IMR-90 (cell line): Measurements from ENCODE around the gene ESRRG. TPM values are rescaled to one million over a fixed set of nuclear protein-coding genes. Genes with fewer than 3 reads are reported as not detected.

Experiments
- ATAC-seq: fragments of 200-7000 bp; cut with Tn5 transposase; 2 replicates; pipeline ENCODE4 v1.9.1; 2020; ENCODE audit warnings: low read depth, mild to moderate bottlenecking, moderate library complexity
- BruUV-seq: library from RNA; stranded (reverse); fragments of 400-500 nt; replicated peaks from 2 replicates; lab custom pipeline; 2021; lab: Mats Ljungman, UMichigan
- CTCF ChIA-PET: fragments of 300-600 bp; formaldehyde crosslinking; extraction: SDS; loops from one replicate; lab custom pipeline; 2021; ENCODE audit warnings: antibody characterized with exemption; lab: Yijun Ruan, JAX
- POLR2A ChIA-PET: fragments of 300-600 bp; sonication (Branson Sonifier 250); formaldehyde crosslinking; loops from one replicate; lab custom pipeline; 2022; ENCODE audit warnings: antibody characterized with exemption; ENCODE audit not compliant: unreplicated experiment; lab: Charles Lee
- DNase-seq: peaks from one replicate; pipeline ENCODE4 v3.0.0; 2013
- H2AFZ ChIP-seq: replicated peaks from 2 replicates; pipeline ENCODE3; 2013; ENCODE audit warnings: low read length, mild to moderate bottlenecking; ENCODE audit not compliant: poor library complexity
- H2AK5ac ChIP-seq: 2 replicates; pipeline ENCODE4 v1.6.1; 2013; ENCODE audit warnings: low read depth, low read length, inconsistent platforms
- H2AK9ac ChIP-seq: replicated peaks from 2 replicates; pipeline ENCODE3; 2013; ENCODE audit warnings: mild to moderate bottlenecking, low read depth, low read length, moderate library complexity; ENCODE audit not compliant: poor library complexity
- H2BK120ac ChIP-seq: 2 replicates; pipeline ENCODE4 v1.6.1; 2013; ENCODE audit warnings: low read depth, low read length, inconsistent platforms
- H2BK15ac ChIP-seq: 3 replicates; pipeline ENCODE4 v1.6.1; 2013; ENCODE audit warnings: low read depth, low read length, inconsistent platforms
- H2BK20ac ChIP-seq: 2 replicates; pipeline ENCODE4 v1.6.1; 2013; ENCODE audit warnings: low read depth, mild to moderate bottlenecking, inconsistent platforms, low read length, moderate library complexity
- H2BK5ac ChIP-seq: 2 replicates; pipeline ENCODE4 v1.6.1; 2013; ENCODE audit warnings: mild to moderate bottlenecking, low read depth, low read length, inconsistent platforms; ENCODE audit not compliant: poor library complexity, severe bottlenecking
- H3K14ac ChIP-seq: replicated peaks from 2 replicates; pipeline ENCODE4 v1.6.1; 2013; ENCODE audit warnings: low read depth, low read length, inconsistent platforms
- H3K18ac ChIP-seq: 2 replicates; pipeline ENCODE4 v1.6.1; 2013; ENCODE audit warnings: low read depth, low read length, control low read depth
- H3K23ac ChIP-seq: 2 replicates; pipeline ENCODE4 v1.6.1; 2013; ENCODE audit warnings: low read depth, low read length, inconsistent platforms
- H3K27ac ChIP-seq: 2 replicates; pipeline ENCODE4 v1.5.1; 2013; ENCODE audit warnings: mild to moderate bottlenecking, control low read depth, low read length; ENCODE audit not compliant: insufficient read depth
- H3K27me3 ChIP-seq: 2 replicates; pipeline ENCODE4 v1.6.1; 2013; ENCODE audit warnings: low read length; ENCODE audit not compliant: control insufficient read depth, insufficient read depth
- H3K36me3 ChIP-seq: 2 replicates; pipeline ENCODE4 v1.6.1; 2013; ENCODE audit warnings: low read length, mixed read lengths; ENCODE audit not compliant: control insufficient read depth, insufficient read depth
- H3K4ac ChIP-seq: 2 replicates; pipeline ENCODE4 v1.6.1; 2013; ENCODE audit warnings: low read depth, low read length, inconsistent platforms
- H3K4me1 ChIP-seq: 2 replicates; pipeline ENCODE4 v1.6.1; 2013; ENCODE audit warnings: low read length, mixed read lengths; ENCODE audit not compliant: control insufficient read depth, insufficient read depth
- H3K4me2 ChIP-seq: 2 replicates; pipeline ENCODE4 v1.6.1; 2013; ENCODE audit warnings: low read depth, mild to moderate bottlenecking, control low read depth, low read length, moderate library complexity
- H3K4me3 ChIP-seq: 2 replicates; pipeline ENCODE4 v1.5.1; 2013; ENCODE audit warnings: low read depth, mild to moderate bottlenecking, control low read depth, low read length, moderate library complexity; ENCODE audit not compliant: insufficient read depth
- H3K56ac ChIP-seq: 2 replicates; pipeline ENCODE4 v1.6.1; 2013; ENCODE audit warnings: low read length, inconsistent platforms; ENCODE audit not compliant: insufficient read depth; ENCODE audit errors: extremely low read depth
- H3K79me1 ChIP-seq, 2 experiments: 2 replicates each; pipeline ENCODE4 v1.6.1; 2013; ENCODE audit warnings: low read length in 2 of 2, inconsistent platforms in 1 of 2, low read depth in 1 of 2
- H3K9ac ChIP-seq: 2 replicates; pipeline ENCODE4 v1.6.1; 2013; ENCODE audit warnings: low read depth, low read length, control low read depth
- H3K9me1 ChIP-seq: 2 replicates; pipeline ENCODE4 v1.6.1; 2013; ENCODE audit warnings: low read length, inconsistent platforms; ENCODE audit not compliant: insufficient read depth
- H3K9me3 ChIP-seq: 2 replicates; pipeline ENCODE4 v1.6.1; 2013; ENCODE audit warnings: low read length; ENCODE audit not compliant: control insufficient read depth, insufficient read depth
- H4K20me1 ChIP-seq: 2 replicates; pipeline ENCODE4 v1.6.1; 2013; ENCODE audit warnings: low read length, inconsistent platforms; ENCODE audit not compliant: insufficient read depth
- H4K5ac ChIP-seq: 2 replicates; pipeline ENCODE4 v1.6.1; 2013; ENCODE audit warnings: mild to moderate bottlenecking, low read depth, low read length, control low read depth
- H4K8ac ChIP-seq, 2 experiments: 2 replicates each; pipeline ENCODE4 v1.6.1; 2013; ENCODE audit warnings: low read depth in 2 of 2, low read length in 2 of 2, control low read depth in 1 of 2, inconsistent platforms in 1 of 2
- H4K91ac ChIP-seq: 2 replicates; pipeline ENCODE4 v1.6.1; 2013; ENCODE audit warnings: low read depth, low read length, inconsistent platforms; ENCODE audit not compliant: insufficient read depth
- BHLHE40 ChIP-seq: fragments of 150-350 bp; IDR thresholded peaks from 2 replicates; pipeline ENCODE4 v1.6.1; 2016; ENCODE audit warnings: mild to moderate bottlenecking, low read depth, low read length
- CEBPB ChIP-seq: IDR thresholded peaks from 2 replicates; pipeline ENCODE4 v1.6.1; 2012; ENCODE audit warnings: low read depth, low read length, improper control_type of control experiment
- CHD1 ChIP-seq: IDR thresholded peaks from 2 replicates; pipeline ENCODE4 v1.6.1; 2012; ENCODE audit warnings: low read depth, low read length, improper control_type of control experiment
- FOS ChIP-seq: fragments of 150-350 bp; IDR thresholded peaks from 2 replicates; pipeline ENCODE4 v1.6.1; 2016; ENCODE audit warnings: low read depth, low read length
- MAFK ChIP-seq: IDR thresholded peaks from 2 replicates; pipeline ENCODE4 v1.6.1; 2012; ENCODE audit warnings: low read depth, low read length, improper control_type of control experiment
- MAZ ChIP-seq: IDR thresholded peaks from 2 replicates; pipeline ENCODE4 v1.6.1; 2012; ENCODE audit warnings: low read depth, mild to moderate bottlenecking, low read length, improper control_type of control experiment, moderate library complexity, borderline replicate concordance
- MXI1 ChIP-seq: IDR thresholded peaks from 2 replicates; pipeline ENCODE4 v1.6.1; 2012; ENCODE audit warnings: low read depth, mild to moderate bottlenecking, low read length, moderate library complexity, borderline replicate concordance
- NFE2L2 ChIP-seq: fragments of 150-350 bp; IDR thresholded peaks from 2 replicates; pipeline ENCODE4 v1.6.1; 2016; ENCODE audit warnings: low read depth, mild to moderate bottlenecking, low read length
- POLR2A ChIP-seq: IDR thresholded peaks from 2 replicates; pipeline ENCODE4 v1.6.1; 2012; ENCODE audit warnings: mild to moderate bottlenecking, low read depth, low read length
- RAD21 ChIP-seq: IDR thresholded peaks from 2 replicates; pipeline ENCODE4 v1.6.1; 2012; ENCODE audit warnings: low read length, improper control_type of control experiment
- RCOR1 ChIP-seq: IDR thresholded peaks from 2 replicates; pipeline ENCODE4 v1.6.1; 2012; ENCODE audit warnings: mild to moderate bottlenecking, low read length, improper control_type of control experiment; ENCODE audit not compliant: insufficient replicate concordance
- RFX5 ChIP-seq: IDR thresholded peaks from 2 replicates; pipeline ENCODE4 v1.8.0; 2012; ENCODE audit warnings: low read depth, mild to moderate bottlenecking, low read length, moderate library complexity
- SMC3 ChIP-seq: fragments of 150-350 bp; IDR thresholded peaks from 2 replicates; pipeline ENCODE4 v1.6.1; 2016; ENCODE audit warnings: low read depth, mild to moderate bottlenecking, antibody characterized with exemption, low read length, moderate library complexity
- WGBS, 2 experiments: methylation state at CpG; one replicate each; pipeline versions ENCODE4 v1.1.5 to v1.1.7; 2013; ENCODE audit warnings: missing lambda C conversion rate in 2 of 2; ENCODE audit not compliant: insufficient read length in 1 of 2; ENCODE audit errors: extremely low coverage in 2 of 2; 5-methylcytosine and 5-hydroxymethylcytosine counted together
- dilution Hi-C: fragments of 300-500 bp; cut with HindIII; formaldehyde crosslinking; loops from one replicate; pipeline ENCODE4 v1.14.3; 2018; ENCODE audit warnings: low sequenced_read_pairs; ENCODE audit not compliant: unreplicated experiment
- in situ Hi-C: fragments of 300-500 bp; cut with MboI; formaldehyde crosslinking; loops from 3 replicates; pipeline ENCODE4 v1.14.3; 2019; ENCODE audit warnings: low sequenced_read_pairs, inconsistent platforms, mixed read lengths
- intact Hi-C: fragments of 100-400 bp; cut with micrococcal nuclease; formaldehyde crosslinking; loops from 2 replicates; pipeline ENCODE4 v1.10.0; 2022
- polyA plus RNA-seq, 3 experiments: library from polyadenylated mRNA; depleted of rRNA; stranded (reverse); fragments of >200 nt; gene quantifications; 2 replicates each; pipeline ENCODE4 v1.2.3, GENCODE V29; 2012; ENCODE audit warnings: low replicate concordance in 1 of 3
- total RNA-seq: library from RNA; depleted of rRNA; stranded (reverse); fragments of >200 nt; gene quantifications from 2 replicates; pipeline ENCODE4 v1.2.3, GENCODE V29; 2012
- TF ChIP-seq, protein P1 (sequence below): fragments of 150-350 bp; IDR thresholded peaks from 2 replicates; pipeline ENCODE4 v1.6.1; 2017; ENCODE audit warnings: mild to moderate bottlenecking, antibody characterized with exemption, low read length, low read depth
- TF ChIP-seq, protein P2 (sequence below): conservative IDR thresholded peaks from 2 replicates; pipeline ENCODE4 v1.5.1; 2012; ENCODE audit warnings: mild to moderate bottlenecking, low read depth, low read length, improper control_type of control experiment

The ESRRG gene
- total and polyA plus RNA-seq, 2 of the 4 experiments (the other 2 are of a cell fraction): 0.17 to 0.54 TPM

DNA sequence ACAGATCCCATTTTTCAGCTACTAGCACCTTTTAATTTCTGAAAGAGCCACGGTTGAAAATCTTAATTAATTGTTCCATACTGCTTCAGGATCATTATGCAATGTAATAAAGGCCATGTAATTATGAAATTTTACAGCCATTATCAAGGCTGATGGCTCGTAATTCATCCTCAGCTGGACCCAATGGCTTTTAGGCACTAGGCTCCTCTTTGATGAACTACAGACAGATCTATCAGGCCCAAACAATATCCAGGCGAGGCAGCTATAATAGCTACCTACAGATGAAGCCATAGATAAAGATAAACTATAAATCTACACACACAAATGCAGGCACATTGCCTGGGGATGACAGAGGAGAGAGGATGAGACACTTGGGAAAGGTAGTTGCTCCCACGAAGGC is 189.5 kb downstream of the ESRRG start:
- dilution Hi-C loops: no loop called here
- H3K9ac ChIP-seq: no peak overlapping the region
- TF ChIP-seq FOS: no peak
- TF ChIP-seq MAZ: no peak
- no peak for TF ChIP-seq RAD21
- no peak for TF ChIP-seq MXI1
- no peak for TF ChIP-seq MAFK
- TF ChIP-seq CEBPB: no peak
- TF ChIP-seq RCOR1: no peak
- no peak for TF ChIP-seq RFX5
- TF ChIP-seq, protein P1, sequence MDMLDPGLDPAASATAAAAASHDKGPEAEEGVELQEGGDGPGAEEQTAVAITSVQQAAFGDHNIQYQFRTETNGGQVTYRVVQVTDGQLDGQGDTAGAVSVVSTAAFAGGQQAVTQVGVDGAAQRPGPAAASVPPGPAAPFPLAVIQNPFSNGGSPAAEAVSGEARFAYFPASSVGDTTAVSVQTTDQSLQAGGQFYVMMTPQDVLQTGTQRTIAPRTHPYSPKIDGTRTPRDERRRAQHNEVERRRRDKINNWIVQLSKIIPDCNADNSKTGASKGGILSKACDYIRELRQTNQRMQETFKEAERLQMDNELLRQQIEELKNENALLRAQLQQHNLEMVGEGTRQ: no peak
- no peak for TF ChIP-seq POLR2A
- TF ChIP-seq BHLHE40: no peak
- TF ChIP-seq NFE2L2: no peak
- TF ChIP-seq SMC3: no peak
- TF ChIP-seq, protein P2, sequence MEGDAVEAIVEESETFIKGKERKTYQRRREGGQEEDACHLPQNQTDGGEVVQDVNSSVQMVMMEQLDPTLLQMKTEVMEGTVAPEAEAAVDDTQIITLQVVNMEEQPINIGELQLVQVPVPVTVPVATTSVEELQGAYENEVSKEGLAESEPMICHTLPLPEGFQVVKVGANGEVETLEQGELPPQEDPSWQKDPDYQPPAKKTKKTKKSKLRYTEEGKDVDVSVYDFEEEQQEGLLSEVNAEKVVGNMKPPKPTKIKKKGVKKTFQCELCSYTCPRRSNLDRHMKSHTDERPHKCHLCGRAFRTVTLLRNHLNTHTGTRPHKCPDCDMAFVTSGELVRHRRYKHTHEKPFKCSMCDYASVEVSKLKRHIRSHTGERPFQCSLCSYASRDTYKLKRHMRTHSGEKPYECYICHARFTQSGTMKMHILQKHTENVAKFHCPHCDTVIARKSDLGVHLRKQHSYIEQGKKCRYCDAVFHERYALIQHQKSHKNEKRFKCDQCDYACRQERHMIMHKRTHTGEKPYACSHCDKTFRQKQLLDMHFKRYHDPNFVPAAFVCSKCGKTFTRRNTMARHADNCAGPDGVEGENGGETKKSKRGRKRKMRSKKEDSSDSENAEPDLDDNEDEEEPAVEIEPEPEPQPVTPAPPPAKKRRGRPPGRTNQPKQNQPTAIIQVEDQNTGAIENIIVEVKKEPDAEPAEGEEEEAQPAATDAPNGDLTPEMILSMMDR: no peak
- no peak for TF ChIP-seq CHD1
- H3K14ac ChIP-seq: no peak overlapping the region
- no CpG with 5 or more reads among the region's 4 CpGs for WGBS, 2 experiments
- peak overlapping the region; percentile 49; the same call in 1 of the 2 replicates for H3K18ac ChIP-seq
- no peak for DNase-seq
- H2BK15ac ChIP-seq: peak overlapping the region; percentile 53; the same call in 1 of the 3 replicates
- H2BK120ac ChIP-seq: no peak overlapping the region
- CTCF ChIA-PET: interaction anchor here (1.2 kb wide), 1 partner anchor 33 kb away, joined by 4 read pairs; no protein-coding TSS in a partner anchor
- peak overlapping the region; percentile 71 for H4K5ac ChIP-seq
- no peak overlapping the region for H3K27ac ChIP-seq
- no peak overlapping the region for H3K23ac ChIP-seq
- peaks cover 4% of the 10 kb centered on the region; the same call in 1 of the 2 replicates for H3K9me1 ChIP-seq
- H2AK9ac ChIP-seq: no peak overlapping the region
- no peaks in the 10 kb centered on the region for H3K79me1 ChIP-seq
- BruUV-seq: no TSS peak
- H2BK20ac ChIP-seq: peak overlapping the region; percentile 81
- POLR2A ChIA-PET: no interaction called here
- H3K4ac ChIP-seq: no peak overlapping the region
- in situ Hi-C loops: no loop called here
- no peaks in the 10 kb centered on the region for H4K20me1 ChIP-seq
- intact Hi-C loops: no loop called here
- H3K36me3 ChIP-seq: no peaks in the 10 kb centered on the region
- peaks cover 6% of the 10 kb centered on the region for H3K4me1 ChIP-seq
- H4K8ac ChIP-seq: no peak overlapping the region
- H4K91ac ChIP-seq: 0 out of 2 replicates have a peak overlapping the region, but pooled peaks have one; percentile 23
- ATAC-seq: no peak
- H3K56ac ChIP-seq: no peak overlapping the region
- H2BK5ac ChIP-seq: no peak overlapping the region
- H3K4me2 ChIP-seq: no peak overlapping the region
- no peaks in the 10 kb centered on the region for H3K27me3 ChIP-seq
- no peaks in the 10 kb centered on the region for H3K9me3 ChIP-seq
- peak overlapping the region; percentile 57; the same call in 1 of the 2 replicates for H2AK5ac ChIP-seq
- no peak overlapping the region for H3K4me3 ChIP-seq
- no peak overlapping the region for H2AFZ ChIP-seq
